Stimulated activated CD8-positive, alpha-beta memory T cell treated with anti-CD3 and anti-CD28 coated beads, Interleukin-4, amount 100 ng/mL, for 24 hours (primary cell): ENCODE results near the gene GCNT2.
"Not testable (repeated sequence)": the region's sequence is repeated elsewhere in the genome, so short reads cannot be mapped to it uniquely, and the experiment has no call there.

ENCODE experiments used
- DNase-seq: peaks from one replicate; pipeline ENCODE4 v3.0.0-alpha.2; 2020; ENCODE audit warnings: low read depth

GCNT2 gene

DNA sequence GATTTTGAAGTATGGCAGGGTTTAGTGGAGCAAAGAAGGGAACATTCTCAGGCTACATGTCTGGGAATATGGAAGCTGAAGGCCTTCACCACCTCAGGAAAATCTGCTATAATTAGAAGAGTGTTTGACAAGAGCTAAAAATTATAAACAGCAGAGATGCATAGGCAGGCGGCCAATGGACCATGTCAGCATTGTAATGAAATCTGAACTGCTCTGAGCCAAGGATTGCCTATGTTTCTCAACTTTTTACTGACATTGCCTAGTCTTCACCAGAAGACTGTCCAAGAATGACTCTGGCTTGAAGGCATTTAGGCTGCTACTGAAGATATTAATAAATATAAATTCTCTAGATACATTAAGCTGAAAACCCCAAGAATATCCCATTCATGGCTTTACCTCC, 89.1 kb downstream of the GCNT2 start:
- no peak for DNase-seq

DNA sequence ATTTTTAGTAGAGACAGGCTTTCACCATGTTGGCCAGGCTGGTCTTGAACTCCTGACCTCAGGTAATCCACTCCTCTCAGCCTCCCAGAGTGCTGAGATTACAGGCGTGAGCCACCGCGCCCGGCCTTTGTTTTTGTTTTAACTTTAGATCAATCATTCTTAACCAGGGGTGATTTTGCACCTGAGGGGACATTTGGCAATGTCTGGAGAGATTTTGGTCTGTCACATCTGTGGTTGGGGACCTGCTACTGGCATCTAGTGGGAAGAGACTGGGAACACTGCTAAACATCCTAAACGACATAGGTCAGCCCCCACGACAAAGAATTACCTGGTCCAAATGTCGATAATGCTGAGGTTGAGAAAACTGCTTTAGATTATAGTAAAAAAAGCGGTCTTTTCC, 91.0 kb downstream of the GCNT2 start:
- no peak for DNase-seq

DNA sequence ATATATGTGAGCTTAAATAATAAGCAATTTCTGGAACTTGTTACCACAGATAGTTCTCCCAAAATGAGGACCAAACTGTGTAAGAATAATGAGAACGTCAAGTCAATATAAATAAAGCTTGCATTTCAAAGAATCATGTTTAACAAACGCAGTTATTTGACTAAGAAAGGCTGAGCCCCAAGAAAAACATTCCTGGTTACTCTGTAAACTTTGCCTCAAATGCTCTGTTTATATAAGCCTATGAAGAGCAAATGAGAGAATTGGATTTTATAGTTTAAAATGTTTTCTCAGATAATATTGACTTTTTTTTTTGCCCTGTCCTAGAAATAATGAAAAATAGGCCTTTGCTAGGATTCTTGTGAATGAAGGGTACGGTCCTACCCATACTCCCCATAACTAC, 91.9 kb downstream of the GCNT2 start:
- DNase-seq, result no peak

- no peak for DNase-seq
Measured at GRCh38 chr6:10613723-10614122, 92.6 kb downstream of the GCNT2 start.

- DNase-seq, result no peak
Measured at GRCh38 chr6:10615675-10616074, 94.5 kb downstream of the GCNT2 start.

DNA sequence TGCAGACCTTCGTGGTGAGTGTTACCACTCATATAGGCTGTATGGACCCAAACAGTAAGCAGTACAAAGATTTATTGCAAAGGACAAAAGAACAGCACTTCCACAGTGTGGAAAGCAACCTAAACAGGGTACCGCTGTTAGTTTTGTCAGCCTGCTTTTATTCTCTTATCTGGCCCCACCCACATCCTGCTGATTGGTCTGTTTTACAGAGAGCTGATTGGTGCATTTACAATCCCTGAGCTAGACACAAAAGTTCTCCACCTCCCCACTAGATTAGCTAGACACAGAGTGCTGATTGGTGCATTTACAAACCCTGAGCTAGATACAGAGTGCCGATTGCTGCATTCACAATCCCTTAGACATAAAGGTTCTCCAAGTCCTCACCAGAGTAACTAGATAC, 95.1 kb downstream of the GCNT2 start:
- DNase-seq, result not testable (repeated sequence)

DNA sequence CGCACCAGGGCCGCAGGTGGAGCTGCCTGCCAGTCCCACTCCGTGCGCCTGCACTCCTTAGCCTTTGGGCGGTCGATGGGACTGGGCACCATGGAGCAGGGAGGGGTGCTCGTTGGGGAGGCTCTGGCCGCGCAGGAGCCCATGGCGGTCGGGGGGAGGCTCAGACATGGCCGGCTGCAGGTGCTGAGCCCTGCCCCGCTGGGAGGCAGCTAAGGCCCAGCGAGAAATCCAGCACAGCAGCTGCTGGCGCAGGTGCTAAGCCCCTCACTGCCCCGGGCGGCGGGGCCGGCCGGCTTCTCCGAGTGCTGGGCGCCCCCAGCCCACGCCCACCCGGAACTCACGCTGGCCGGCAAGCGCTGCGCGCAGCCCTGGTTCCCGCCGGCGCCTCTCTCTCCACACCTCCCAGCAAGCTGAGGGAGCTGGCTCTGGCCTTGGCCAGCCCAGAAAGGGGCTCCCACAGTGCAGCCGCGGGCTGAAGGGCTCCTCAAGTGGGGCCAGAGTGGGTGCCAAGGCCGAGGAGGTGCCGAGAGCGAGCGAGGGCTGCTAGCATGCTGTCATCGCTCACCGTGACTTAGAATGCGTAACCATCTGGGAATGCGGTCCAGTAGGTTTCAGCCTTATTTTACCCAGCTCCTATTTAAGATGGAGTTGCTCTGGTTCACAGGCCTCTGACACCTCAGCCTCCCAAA, 96.0 kb downstream of the GCNT2 start:
- no peak for DNase-seq

DNA sequence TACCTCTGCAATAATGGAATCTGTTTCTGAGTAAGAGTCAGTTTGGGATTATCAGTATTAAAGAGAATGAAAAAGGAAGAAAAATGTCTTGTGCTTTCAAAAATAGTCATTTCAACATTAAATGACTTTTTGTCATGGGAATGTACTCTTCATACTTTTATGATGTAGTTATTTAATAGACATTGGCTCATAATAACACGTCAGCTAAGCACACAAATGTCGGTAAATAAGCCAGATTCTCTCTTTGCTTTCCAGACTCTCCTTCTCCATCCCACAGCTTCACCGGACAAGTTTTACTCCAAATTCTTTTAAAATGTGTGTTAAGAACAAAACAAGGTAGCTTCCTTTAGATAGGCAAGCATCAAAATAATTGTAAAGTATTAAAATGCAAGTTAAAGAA, 97.3 kb downstream of the GCNT2 start:
- DNase-seq, result no peak

DNA sequence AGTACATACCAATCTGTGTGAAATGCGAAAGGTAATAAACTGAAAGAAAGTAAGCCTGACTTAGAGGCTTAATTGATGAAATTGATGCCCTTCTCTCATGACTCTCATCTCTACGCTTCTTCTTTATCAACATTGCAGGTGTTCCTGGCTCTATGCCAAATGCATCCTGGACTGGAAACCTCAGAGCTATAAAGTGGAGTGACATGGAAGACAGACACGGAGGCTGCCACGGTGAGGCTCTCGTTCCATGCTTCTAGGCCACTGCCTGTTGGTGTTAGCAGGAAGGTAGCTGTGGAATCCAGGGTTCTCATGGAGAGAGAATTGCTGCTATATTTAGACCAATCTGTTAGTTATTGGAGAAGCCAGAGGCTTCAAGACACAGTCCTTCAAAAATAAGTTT, 100.1 kb downstream of the GCNT2 start:
- DNase-seq, result no peak

GRCh38 chr6:10621847-10622246, 100.7 kb downstream of the GCNT2 start:
- no peak for DNase-seq

DNA sequence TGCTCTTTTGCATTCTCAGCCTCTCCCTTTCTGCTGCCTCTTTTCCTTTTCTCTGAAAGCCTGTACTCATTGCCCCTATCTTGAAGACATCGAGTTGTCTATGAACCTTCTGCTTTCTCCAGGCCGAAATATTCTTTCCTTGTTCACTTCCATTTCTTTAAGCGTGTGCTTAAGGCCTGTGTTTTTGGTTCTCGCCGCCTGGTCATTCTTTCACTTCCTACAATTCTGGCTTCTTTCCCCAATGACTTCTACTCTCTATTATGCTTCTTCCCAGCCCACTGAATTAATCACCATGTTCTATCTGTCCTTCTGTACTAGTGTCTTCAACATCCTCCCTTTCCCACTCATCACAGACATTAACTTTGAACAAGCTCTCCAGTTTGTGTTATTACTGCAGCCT, 103.7 kb downstream of the GCNT2 start:
- DNase-seq, result no peak

- DNase-seq, result no peak
Measured at GRCh38 chr6:10626154-10626741, 105.1 kb downstream of the GCNT2 start.

- DNase-seq, result no peak
Measured at GRCh38 chr6:10627800-10628199, 106.6 kb downstream of the GCNT2 start.

DNA sequence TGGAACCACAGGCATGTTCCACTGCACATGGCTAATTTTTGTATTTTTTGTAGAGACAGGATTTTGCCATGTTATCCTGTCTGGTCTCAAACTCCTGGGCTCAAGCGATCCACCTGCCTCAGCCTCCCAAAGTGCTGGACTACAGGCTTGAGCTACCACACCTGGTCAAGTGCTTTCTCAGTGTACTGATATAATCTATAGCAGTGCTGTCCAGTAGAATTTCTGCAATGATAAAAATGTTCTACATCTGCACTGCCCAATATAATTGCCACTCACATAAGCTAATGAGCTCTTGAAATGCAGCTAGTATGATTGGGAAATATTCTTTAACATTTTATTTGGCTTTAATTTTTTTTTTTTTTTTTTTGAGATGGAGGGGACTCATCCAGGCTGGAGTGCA, 109.0 kb downstream of the GCNT2 start:
- DNase-seq, result no peak

GRCh38 chr6:10633216-10633615, 112.1 kb downstream of the GCNT2 start:
- no peak for DNase-seq

DNA sequence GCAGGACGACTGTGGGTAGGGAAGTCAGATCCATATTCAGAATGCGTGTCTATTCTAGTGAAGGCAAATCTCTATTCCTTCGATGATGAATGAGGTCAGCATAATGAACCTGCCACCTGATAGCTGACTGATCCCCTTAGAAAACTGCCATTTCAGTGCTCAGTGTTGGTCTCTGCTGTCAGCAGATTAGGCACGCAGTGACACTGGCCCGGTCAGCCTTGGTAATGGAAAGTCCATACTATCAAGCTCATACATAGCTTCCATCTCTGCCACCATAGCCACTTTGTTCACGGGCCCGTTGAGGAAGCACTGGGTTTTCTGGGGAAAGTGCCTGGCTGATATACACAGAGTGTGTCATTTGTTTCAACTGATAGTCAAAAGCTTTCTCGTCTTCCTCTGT, 119.3 kb downstream of the GCNT2 start:
- no peak for DNase-seq

- DNase-seq, result no peak
Measured at GRCh38 chr6:10641528-10641927, 120.4 kb downstream of the GCNT2 start.

GRCh38 chr6:10643201-10643651, 122.1 kb downstream of the GCNT2 start:
- no peak for DNase-seq

DNA sequence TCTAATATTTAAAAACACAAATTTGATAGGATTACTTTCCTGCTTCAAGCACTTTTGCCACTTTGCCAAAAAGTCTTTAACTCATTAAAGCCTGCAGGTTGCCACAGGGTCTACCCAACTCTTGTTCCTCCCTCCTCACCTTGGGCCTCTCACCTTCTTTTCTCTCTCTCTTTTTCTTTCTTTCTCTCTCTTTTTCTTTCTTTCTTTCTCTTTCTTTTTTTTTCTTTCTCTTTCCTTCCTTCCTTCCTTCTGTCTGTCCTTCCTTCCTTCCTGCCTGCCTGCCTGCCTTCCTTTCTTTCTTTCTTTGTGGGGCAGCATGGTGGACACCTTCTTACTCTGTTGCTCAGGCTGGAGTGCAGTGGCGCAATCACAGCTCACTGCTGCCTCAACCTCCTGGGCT, 123.1 kb downstream of the GCNT2 start:
- DNase-seq, result no peak

GRCh38 chr6:10655508-10656055, 134.4 kb downstream of the GCNT2 start:
- no peak for DNase-seq

DNA sequence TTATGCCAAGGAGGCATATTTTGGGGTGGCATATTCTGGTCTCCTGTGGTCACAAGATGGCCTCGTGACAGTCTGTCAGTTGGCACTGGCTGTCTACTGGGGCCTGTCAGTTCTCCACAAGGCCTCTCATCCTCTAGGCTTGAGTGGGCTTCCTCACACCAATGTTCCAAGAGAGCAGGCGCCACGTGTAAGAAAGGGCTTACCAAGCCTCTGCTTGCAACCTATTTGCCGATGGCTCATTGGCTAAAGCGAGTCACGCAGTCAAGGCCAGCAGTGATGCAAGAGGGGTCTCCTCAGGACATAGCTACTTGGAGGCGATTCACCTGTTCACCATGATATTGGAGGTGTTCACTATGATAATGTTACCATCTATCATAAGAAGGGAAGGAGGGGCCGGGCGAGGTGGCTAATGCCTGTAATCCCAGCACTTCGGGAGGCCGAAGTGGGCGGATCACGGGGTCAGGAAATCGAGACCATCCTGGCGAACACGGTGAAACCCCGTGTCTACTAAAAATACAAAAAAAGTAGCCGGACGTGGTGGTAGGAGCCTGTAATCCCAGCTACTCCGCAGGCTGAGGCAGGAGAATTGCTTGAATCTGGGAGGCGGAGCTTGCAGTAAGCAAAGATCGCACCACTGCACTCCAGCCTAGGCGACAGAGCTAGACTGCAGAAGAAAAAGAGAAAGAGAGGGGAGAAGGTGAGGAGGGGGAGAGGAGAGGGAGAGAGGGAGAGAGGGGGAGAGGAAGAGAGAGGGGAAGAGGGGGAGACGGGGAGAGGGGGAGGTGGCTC, 138.0 kb downstream of the GCNT2 start:
- no peak for DNase-seq

DNA sequence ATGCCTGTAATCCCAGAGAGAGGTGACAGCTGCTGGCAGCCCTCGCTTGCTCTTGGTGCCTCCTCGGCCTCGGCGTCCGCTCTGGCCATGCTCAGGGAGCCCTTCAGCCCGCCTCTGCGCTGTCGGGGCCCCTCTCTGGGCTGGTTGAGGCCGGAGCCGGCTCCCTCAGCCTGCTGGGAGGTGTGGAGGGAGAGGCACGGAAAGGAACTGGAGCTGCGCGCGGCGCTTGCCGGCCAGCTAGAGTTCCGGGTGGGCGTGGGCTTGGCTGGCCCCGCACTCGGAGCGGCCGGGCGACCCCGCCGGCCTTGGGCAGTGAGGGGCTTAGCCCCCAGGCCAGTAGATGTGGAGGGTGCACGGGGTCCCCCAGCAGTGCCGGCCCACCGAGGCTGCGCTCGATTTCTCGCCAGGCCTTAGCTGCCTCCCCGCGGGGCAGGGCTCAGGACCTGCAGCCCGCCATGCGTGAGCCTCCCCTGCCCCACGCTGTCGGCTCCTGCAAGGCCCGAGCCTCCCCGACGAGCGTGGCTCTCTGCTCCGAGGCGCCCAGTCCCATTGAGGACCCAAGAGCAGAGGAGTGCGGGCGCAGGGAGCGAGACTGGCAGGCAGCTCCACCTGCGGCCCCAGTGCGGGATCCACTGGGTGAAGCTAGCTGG, 138.7 kb downstream of the GCNT2 start:
- DNase-seq, result no peak
